Measurements from ENCODE around the gene PRKCE. TPM values are rescaled to one million over a fixed set of nuclear protein-coding genes. Genes with fewer than 3 reads are reported as not detected.

The PRKCE gene
- total RNA-seq, 1 donor from 2014 or later = 13.7 TPM

- intact Hi-C loops (cut with micrococcal nuclease) = no loop called here
Observed at GRCh38 chr2:46095830-46096229, 444.4 kb downstream of the PRKCE start.

DNA sequence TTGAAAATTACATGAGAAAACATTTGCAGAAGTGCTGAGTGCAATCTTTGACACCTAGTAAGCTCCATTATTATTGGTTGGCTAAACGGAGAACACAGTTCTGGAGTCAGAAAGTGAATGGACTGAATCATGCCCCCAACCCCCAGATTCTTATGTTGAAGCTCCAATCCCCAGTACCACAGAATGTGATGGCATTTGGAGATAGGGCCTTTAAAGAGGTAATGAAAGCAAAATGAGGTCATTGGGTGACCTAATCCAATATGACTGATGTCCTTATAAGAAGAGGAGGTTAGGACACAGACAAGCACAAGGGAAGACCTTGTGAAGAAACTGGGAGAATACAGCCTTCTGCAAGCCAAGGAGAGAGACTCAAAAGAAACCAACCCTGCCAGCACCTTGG, 444.8 kb downstream of the PRKCE start:
- intact Hi-C loops (cut with micrococcal nuclease) = no loop called here

DNA sequence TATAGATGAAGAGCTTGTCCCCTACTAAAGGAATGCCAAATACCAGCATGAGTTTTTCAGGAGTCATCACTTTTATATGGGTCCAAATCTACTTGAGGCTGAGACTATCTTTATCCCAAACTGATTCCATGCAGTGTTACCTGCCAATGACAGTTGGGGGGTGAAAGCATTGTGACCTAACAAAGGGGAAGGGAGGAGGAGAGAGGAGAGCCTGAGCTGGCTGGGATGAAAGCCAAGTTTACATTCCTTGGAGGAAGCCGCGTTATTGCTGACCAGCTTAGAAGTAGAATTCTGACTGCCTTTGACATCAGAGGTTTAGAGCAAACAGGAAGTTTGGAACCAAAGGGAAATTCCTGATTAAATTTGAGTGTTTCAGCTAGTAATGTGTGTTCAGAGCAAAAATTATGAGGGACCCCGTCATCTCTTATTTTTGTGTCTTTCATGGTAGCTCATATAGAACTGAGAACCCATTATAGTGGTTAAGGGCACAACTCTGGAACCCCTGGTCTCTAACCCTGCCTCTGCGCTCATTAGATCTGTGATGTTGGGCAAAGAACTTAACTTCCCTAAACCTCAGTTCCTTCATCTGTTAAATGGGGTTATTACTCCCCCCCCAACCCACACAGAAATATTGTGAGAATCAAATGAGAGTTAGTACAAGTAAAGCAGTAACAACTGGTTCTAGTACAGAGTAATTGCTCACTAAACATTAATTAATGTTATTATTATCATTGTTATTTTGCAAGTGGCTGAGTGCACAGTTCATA, 446.4 kb downstream of the PRKCE start:
- intact Hi-C loops (cut with micrococcal nuclease) = no loop called here

DNA sequence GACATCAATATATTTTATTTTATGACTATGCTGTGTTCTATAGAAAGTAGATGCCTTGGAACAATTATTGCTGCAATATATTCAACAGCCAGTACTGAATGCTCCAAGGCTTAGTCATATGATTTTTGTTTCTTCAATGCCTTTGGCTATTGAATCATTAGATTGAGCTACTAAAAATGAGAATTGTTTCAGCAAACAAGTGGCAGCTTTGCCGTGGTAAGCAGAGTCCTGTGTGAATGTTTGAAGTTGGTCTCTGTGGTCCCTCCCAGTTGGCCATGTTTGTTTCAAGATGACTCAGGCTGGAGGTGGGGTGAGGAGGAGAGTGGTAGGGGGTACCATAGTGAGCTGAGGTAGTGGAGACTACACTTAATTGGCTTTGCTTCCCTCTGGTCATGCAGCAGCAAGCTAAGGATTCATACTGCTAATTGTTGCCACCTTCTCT, 447.2 kb downstream of the PRKCE start:
- intact Hi-C loops (cut with micrococcal nuclease) = no loop called here

DNA sequence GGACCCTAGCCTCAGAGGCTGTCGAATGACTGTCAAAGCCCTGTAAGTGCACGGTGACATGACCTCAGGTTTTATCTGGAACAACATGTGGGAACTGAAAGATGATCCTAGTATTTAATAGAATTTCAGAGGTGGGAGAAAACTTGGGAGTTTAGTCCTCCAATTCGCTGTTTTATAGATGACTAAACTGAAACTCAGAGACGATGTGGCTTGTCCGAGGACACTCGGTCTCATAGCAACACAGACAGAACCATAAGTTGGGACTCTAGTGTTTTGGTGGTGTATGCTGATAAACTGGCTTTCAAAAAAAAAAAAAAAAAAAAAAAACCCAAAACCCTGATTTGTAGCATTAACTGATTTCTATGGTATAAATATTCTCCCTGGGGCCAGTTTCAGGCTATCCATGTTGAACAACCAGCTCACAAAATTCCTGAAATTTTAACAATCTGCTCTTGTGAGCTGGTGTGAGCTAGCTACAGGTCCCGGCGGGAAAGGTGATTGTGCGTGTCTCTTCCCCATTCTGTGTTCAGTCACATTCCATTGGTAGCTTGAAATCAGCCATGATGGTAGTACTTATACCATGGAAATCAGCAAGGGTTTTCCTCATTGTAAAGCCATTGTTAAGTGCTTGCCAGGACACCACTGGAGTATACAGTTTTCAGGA, 450.2 kb downstream of the PRKCE start:
- intact Hi-C loops (cut with micrococcal nuclease) = no loop called here

- intact Hi-C loops (cut with micrococcal nuclease) = no loop called here
Observed at GRCh38 chr2:46106690-46107089, 455.2 kb downstream of the PRKCE start.

- intact Hi-C loops (cut with micrococcal nuclease) = no loop called here
Observed at GRCh38 chr2:46114996-46115395, 463.5 kb downstream of the PRKCE start.

DNA sequence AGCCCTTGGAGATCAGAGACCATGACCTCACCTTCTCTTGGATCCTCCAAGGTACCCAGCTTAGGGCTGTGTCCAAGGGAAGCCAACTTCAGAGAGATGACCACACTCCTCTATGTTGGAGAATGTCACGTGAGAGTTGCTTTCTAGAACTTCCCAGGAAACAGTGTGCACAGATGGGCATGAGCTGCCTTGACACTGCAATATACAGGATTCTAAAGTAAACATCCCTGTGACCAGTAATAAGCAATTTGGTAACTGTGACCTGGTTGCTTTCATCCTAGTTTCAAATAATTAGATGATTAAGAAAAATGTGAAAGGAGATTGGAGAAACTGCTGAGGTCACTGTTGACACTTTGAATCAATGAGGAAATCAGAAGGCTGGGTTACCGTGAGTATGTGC, 464.7 kb downstream of the PRKCE start:
- intact Hi-C loops (cut with micrococcal nuclease) = no loop called here

DNA sequence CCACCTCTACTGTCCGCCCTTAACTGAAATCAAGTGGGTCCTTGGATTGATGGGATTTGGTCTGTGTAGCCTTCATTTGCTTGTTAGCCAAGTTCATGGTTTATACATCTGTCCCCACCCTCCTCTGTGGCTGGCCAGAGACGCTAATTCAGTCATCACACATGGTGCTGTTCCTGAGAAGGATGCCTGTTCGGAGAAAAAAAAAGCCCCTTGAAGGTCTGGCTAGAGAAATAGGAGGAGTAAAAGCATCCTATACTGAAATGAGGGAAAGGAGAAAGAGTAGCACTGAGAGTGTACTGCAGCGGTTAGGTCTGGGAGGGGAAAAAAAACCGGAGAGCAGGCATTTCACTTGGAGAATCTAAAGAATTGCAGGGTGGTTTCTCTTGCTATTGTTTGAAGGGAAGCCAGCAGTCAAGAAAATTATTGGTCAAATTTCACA, 465.1 kb downstream of the PRKCE start:
- intact Hi-C loops (cut with micrococcal nuclease) = no loop called here

- intact Hi-C loops (cut with micrococcal nuclease) = no loop called here
Observed at GRCh38 chr2:46117379-46117778, 465.9 kb downstream of the PRKCE start.

DNA sequence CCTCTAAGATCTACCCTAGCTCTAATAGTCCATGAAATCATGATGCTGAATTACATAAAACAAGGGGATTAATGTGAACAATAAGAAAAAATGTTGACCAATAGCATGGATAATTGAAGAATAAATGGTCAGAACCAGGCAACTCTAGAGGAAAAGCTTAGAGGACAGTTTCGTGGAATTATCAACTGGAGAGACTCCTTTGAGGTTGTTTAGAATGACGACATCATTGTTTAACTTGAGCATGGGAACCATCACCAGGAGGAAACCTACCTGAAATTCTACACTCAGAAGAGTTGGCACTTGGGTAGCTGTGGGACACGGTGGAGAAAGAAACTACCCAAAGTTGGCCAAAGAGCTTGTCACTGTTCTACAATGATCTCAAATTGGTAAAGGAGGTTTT, 466.5 kb downstream of the PRKCE start:
- intact Hi-C loops (cut with micrococcal nuclease) = no loop called here

DNA sequence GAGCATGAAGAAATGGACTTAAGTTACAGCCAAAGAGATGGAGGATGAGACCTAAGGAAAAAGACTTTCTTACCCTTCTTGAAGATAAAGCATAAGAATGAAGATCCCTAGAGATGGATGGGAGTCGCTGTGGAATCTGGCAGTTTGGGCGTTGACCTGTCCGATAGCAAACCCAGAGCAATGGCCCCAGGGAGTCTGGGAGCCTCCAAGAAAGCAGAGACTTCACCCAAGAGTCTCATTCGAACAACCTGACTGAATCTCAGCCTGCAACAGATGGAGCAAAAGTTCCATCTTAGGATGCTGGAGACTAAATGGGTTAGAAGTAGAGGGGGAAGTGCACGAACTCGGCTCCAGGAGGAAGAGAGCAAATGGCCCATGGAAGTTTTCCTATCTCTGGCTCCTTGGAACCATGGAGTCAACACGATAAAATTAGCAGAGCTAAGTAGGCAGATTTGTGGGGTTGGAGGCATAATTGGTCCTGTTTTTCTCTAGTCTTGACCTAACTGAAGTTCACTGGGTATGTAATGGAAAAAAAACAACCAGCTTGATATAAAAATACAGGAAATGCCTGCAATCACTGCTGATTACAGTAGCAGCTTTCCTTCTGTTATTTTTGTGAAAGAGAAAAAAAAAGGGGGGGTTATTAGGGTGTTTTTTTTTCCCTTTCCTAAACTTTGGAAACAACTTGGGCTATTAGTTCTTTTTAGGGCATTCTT, 467.3 kb downstream of the PRKCE start:
- intact Hi-C loops (cut with micrococcal nuclease) = no loop called here

DNA sequence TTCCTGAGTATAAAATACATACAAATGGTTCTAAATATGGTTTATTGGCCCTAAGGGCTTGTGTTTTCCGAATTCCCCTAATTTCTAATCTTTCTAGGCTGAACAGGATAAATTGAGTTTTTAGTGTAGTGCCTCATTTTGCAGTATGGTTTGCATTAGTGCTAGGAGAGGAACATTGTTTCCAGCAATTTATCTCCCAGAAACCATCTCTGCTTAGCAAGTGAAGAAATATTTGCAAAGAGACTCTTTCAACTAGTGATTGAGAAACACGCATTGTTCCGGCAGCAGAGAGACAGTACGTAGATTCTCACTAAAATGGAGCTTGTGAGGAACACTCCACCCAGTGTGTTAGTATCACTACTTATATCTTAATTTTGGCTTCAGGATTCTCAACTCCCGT, 468.0 kb downstream of the PRKCE start:
- intact Hi-C loops (cut with micrococcal nuclease) = no loop called here

DNA sequence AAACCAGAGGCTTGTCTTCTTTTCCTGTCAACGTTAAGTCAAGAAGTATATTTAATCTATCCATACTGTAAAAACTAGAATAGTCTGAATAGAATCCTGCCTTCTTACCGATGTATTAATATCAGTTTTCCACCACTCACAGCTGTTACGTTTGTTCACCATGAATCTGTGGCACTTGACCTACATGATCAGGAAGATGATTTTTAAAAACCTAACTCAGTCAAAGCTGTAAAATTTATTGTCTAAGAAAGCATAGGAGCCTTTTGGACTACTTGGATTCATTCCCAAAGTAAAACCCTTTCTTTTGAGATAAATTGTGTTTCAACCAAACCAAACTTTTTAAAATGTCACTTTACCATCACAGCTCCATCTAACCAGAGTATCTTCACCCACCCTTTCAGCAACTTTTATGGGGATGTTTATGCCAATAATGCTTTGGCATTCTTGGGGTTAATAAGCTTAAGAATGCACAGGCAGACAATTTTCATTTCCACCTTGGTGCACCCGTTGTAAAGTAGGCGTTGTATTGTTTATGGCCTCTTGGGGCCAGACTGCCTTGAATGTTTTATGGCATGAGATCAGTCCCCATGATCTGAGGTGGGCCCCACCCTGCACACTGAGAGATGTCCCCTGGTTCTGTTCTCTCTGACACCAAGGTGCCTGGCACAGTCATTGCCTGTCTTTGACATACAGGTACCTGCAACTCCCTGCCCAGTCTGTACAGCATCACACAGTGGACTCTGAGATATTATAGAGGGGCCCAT, 469.5 kb downstream of the PRKCE start:
- intact Hi-C loops (cut with micrococcal nuclease) = no loop called here

DNA sequence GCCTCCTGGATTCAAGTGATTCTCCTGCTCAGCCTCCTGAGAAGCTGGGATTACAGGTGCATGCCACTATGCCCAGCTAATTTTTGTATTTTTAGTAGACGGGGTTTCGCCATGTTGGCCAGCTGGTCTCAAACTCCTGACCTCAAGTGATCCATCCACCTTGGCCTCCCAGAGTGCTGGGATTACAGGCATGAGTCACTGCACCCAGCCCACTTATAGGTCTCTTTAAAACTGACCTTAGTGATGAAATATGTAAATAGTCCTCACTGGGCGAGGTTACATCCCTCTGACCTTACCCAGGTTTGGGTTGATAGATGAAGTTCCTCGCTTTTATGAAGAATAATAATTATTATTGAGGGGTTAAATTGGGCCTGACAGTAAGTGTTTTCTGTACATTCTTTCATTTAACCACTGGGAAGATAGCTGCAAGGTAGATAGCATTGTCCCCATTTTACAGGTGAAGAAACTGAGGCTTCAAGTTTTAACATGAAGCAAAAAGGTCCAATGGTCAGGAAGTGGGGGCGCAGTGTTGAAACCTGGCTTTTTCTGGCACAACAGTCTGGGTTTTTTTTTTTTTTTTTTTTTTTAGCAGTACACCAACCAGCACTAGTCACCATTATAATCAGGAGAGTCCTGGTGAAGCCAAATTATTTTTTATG, 471.0 kb downstream of the PRKCE start:
- intact Hi-C loops (cut with micrococcal nuclease) = no loop called here

GRCh38 chr2:46123013-46123412, 471.5 kb downstream of the PRKCE start:
- intact Hi-C loops (cut with micrococcal nuclease) = no loop called here

DNA sequence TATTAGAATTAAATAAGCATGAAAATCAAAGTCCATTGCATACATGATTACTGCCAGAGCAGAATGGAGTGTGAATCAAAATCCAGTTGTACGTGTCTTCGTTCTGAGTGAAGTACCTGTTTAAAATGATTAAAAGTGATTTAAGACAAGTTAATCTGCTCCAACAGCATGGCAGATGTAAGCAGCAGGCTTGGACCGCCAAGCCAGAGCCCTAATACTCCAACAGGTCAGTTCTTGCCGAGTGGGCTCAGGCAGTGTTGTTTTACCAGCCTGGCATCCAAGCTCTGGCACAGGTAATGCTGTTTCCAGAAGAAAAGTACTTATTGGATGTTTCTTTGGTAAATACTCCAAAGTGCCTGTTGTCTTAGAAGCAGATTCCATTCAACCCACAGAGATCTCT, 474.3 kb downstream of the PRKCE start:
- intact Hi-C loops (cut with micrococcal nuclease) = no loop called here

DNA sequence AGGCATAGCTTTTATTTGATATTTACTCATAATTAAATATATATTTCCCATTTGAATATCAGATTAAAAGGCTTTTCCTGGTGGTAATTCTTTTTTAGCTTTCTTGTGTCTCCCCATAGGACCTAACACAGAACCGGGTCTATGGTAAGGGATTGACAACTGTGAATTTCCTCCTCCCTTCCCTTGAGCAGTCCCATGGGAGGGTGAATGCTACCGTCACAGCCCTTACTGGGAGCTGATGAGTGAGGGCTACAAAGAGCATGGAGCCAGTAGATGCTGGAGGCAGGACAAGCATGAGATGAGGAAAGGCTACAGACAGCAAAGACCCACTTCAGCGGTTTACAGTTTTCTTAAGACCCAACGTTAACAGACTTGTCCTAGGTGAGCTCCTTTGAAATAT, 475.1 kb downstream of the PRKCE start:
- intact Hi-C loops (cut with micrococcal nuclease) = no loop called here

DNA sequence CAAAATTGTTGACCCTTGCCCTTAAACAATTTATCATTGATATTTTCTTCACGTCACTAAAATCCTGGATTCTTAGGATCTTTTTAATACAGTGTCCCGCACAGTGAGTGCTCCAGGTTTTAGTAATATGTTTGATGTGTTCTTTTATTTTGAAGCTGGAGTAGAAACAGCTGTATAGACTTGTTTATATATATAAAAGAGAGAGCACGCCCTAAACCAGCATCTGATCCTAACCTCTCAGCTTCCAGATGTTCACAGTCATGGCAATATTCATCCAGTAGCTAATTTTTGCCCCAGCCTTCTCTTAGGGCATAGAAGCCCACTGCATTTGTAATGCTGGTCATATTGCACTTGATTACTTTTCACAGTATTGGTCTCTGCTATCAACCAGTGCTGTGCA, 475.7 kb downstream of the PRKCE start:
- intact Hi-C loops (cut with micrococcal nuclease) = no loop called here

DNA sequence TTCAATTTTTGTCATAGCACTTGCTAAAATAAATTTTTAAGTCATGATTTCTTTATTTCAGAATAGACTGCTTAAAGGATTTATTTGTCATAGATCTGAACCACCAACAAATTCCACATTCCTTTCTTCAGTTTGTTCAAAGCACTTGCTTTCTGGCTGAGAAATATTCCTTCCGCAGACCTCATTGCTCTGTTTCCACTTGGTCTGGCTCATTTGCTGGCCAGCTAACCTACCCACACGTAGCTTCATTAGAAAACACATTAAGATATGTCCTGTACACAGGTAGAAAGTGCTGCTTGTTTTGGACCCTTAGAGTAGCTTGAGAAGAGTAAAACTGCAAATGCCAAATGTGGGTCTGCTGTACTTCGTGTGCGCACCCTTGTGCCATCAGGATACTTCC, 479.0 kb downstream of the PRKCE start:
- intact Hi-C loops (cut with micrococcal nuclease) = no loop called here

DNA sequence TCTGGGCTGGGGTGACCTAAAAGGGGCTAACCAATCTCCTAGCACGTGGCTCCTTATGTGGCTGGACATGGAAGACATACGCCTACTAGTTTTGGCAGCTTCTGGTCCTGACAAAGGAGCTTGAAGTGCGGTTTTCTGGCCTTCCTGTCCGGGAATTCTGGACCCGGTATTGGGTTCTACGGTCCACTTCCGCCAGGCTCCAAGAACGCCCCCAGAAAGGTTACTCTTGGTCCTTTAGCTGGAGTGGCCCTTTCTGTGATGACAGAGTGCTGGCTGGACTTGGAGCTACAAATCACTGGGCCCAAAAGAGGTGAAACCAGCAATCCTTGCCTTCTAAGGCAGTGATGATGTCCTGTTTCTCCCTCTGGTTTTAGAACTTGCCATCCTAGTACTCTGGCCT, 481.5 kb downstream of the PRKCE start:
- intact Hi-C loops (cut with micrococcal nuclease) = no loop called here

Data from T-helper 1 cell treated with Interleukin-12 subunit alpha and Interleukin-12 subunit beta and Interleukin-4 antibody, amounts not matched to agents 30 ng/mL and 1 ng/mL, for 36 hours (primary cell).